Common myeloid progenitor, CD34-positive (primary cell): ENCODE measurements around the gene PLCB4.

Experiments used
- CTCF ChIA-PET: fragments of 350-600 bp; sonication (Branson Sonifier 250); formaldehyde crosslinking; loops from one replicate; lab custom pipeline; 2021; ENCODE audit warnings: antibody characterized with exemption; lab: Charles Lee
- POLR2A ChIA-PET: fragments of 350-600 bp; sonication (Branson Sonifier 250); formaldehyde crosslinking; loops from one replicate; lab custom pipeline; 2021; ENCODE audit warnings: antibody characterized with exemption; lab: Charles Lee
- DNase-seq, 3 donors: peaks; one replicate each; pipeline versions ENCODE4 v3.0.0 to v3.0.0-alpha.2; 2013
- H3K27ac ChIP-seq, 2 experiments: 1 replicate in 1 of 2; 2 replicates in 1 of 2; pipeline ENCODE4 v1.7.0; 2013; ENCODE audit warnings: inconsistent platforms in 2 of 2, low read length in 2 of 2, mild to moderate bottlenecking in 2 of 2, low read depth in 1 of 2, moderate library complexity in 1 of 2; ENCODE audit not compliant: severe bottlenecking in 2 of 2, insufficient read depth in 1 of 2, poor library complexity in 1 of 2
- H3K27me3 ChIP-seq, 5 experiments: replicated peaks in 2 of 5; 1 replicate in 3 of 5; 2 replicates in 2 of 5; pipeline versions ENCODE4 v1.6.1 to v1.7.0; 2013; ENCODE audit warnings: low read length in 4 of 5, mild to moderate bottlenecking in 2 of 5, moderate library complexity in 2 of 5, inconsistent platforms in 1 of 5; ENCODE audit not compliant: insufficient read depth in 5 of 5, control insufficient read depth in 4 of 5
- H3K36me3 ChIP-seq, 4 experiments: 1 replicate in 2 of 4; 2 replicates in 2 of 4; pipeline versions ENCODE4 v1.6.1 to v1.7.0; 2013; ENCODE audit warnings: low read length in 3 of 4, control low read depth in 1 of 4, mild to moderate bottlenecking in 1 of 4; ENCODE audit not compliant: control insufficient read depth in 4 of 4, insufficient read depth in 4 of 4
- H3K4me1 ChIP-seq, 4 experiments: 1 replicate in 3 of 4; 2 replicates in 1 of 4; pipeline versions ENCODE4 v1.6.1 to v1.7.1; 2013; ENCODE audit warnings: low read length in 3 of 4, mild to moderate bottlenecking in 3 of 4, control low read depth in 1 of 4, inconsistent platforms in 1 of 4, moderate library complexity in 1 of 4; ENCODE audit not compliant: control insufficient read depth in 4 of 4, insufficient read depth in 4 of 4; ENCODE audit errors: control extremely low read depth in 1 of 4
- H3K4me3 ChIP-seq, 7 experiments: 1 replicate in 4 of 7; 2 replicates in 3 of 7; pipeline versions ENCODE4 v1.5.1 to v1.7.0; 2013; ENCODE audit warnings: mild to moderate bottlenecking in 7 of 7, low read length in 6 of 7, moderate library complexity in 6 of 7, inconsistent platforms in 2 of 7, low read depth in 2 of 7, control low read depth in 1 of 7; ENCODE audit not compliant: insufficient read depth in 4 of 7, control insufficient read depth in 1 of 7; ENCODE audit errors: extremely low read depth in 1 of 7
- H3K9me3 ChIP-seq, 5 experiments: 1 replicate in 4 of 5; 2 replicates in 1 of 5; pipeline versions ENCODE4 v1.6.1 to v1.7.1; 2013; ENCODE audit warnings: low read length in 4 of 5, mild to moderate bottlenecking in 2 of 5, inconsistent platforms in 1 of 5, low read depth in 1 of 5, moderate library complexity in 1 of 5; ENCODE audit not compliant: control insufficient read depth in 4 of 5, insufficient read depth in 2 of 5; ENCODE audit errors: control extremely low read depth in 1 of 5
- WGBS: methylation state at CpG from one replicate; pipeline ENCODE4 v1.1.5; 2013; ENCODE audit not compliant: insufficient coverage; 5-methylcytosine and 5-hydroxymethylcytosine counted together

Gene PLCB4

GRCh38 chr20:9269280-9269971 is 200.5 kb downstream of the PLCB4 start:
- Histone ChIP-seq H3K27me3 (no peaks in the 10 kb centered on the region), H3K27ac (no peak overlapping the region), H3K4me3 (no peak overlapping the region), H3K4me1 (no peaks in the 10 kb centered on the region), H3K36me3 (peaks cover 0 to 2% (median 0%) of the 10 kb centered on the region in 4 experiments), H3K9me3 (no peaks in the 10 kb centered on the region)
- DNase-seq, result no peak
- ChIA-PET POLR2A (no interaction called here), CTCF (interaction anchor here (1.1 kb wide), 1 partner anchor 12 kb away, joined by 4 read pairs; no protein-coding TSS in a partner anchor)
- no CpG with 5 or more reads among the region's 2 CpGs for WGBS

- no peaks in the 10 kb centered on the region for H3K9me3 ChIP-seq
- CTCF ChIA-PET, result no interaction called here
- H3K4me3 ChIP-seq, result no peak overlapping the region
- POLR2A ChIA-PET, result no interaction called here
- no peak overlapping the region for H3K27ac ChIP-seq
- DNase-seq, result peak in 2 of 3 donors; percentile 17 to 23
- no peaks in the 10 kb centered on the region for H3K27me3 ChIP-seq
- no peaks in the 10 kb centered on the region for H3K4me1 ChIP-seq
- H3K36me3 ChIP-seq, result peaks cover 0 to 2% (median 0%) of the 10 kb centered on the region in 4 experiments
Measured at GRCh38 chr20:9270831-9271230, 201.9 kb downstream of the PLCB4 start.

- POLR2A ChIA-PET, result interaction anchor here (0.6 to 1.2 kb wide), 2 partner anchors 11 to 84 kb away, joined by 3 to 7 read pairs; no protein-coding TSS in a partner anchor
- Histone ChIP-seq H3K4me3 (no peak overlapping the region), H3K36me3 (peaks cover 0 to 2% (median 0%) of the 10 kb centered on the region in 4 experiments), H3K9me3 (no peaks in the 10 kb centered on the region), H3K27me3 (no peaks in the 10 kb centered on the region), H3K27ac (no peak overlapping the region), H3K4me1 (peaks cover 6 to 19% (median 10%) of the 10 kb centered on the region in 4 experiments)
- CTCF ChIA-PET, result interaction anchor here (1.4 to 1.7 kb wide), 2 partner anchors 14 to 15 kb away, joined by 4 read pairs; no protein-coding TSS in a partner anchor
- WGBS, result 92% methylated on average over 2 of the region's 4 CpGs
- DNase-seq, result peak in 2 of 3 donors; percentile 5 to 36
Measured at GRCh38 chr20:9276966-9277468, 208.1 kb downstream of the PLCB4 start.

- peaks cover 0 to 2% (median 0%) of the 10 kb centered on the region in 4 experiments for H3K36me3 ChIP-seq
- H3K9me3 ChIP-seq, result no peaks in the 10 kb centered on the region
- H3K4me3 ChIP-seq, result peak overlapping the region in 1 of 7 experiments; percentile 36
- H3K4me1 ChIP-seq, result peaks cover 6 to 19% (median 10%) of the 10 kb centered on the region in 4 experiments
- 91% methylated on average over 2 of the region's 2 CpGs for WGBS
- H3K27ac ChIP-seq, result no peak overlapping the region
- ChIA-PET CTCF (no interaction called here), POLR2A (no interaction called here)
- no peak for DNase-seq
- no peaks in the 10 kb centered on the region for H3K27me3 ChIP-seq
Measured at GRCh38 chr20:9279918-9280401, 211.1 kb downstream of the PLCB4 start.

GRCh38 chr20:9280666-9281065 is 211.8 kb downstream of the PLCB4 start:
- peaks cover 0 to 2% (median 0%) of the 10 kb centered on the region in 4 experiments for H3K36me3 ChIP-seq
- H3K4me3 ChIP-seq, result peak overlapping the region in 3 of 7 experiments; percentile 36 to 51 (median 38)
- ChIA-PET POLR2A (no interaction called here), CTCF (no interaction called here)
- H3K4me1 ChIP-seq, result peaks cover 6 to 19% (median 10%) of the 10 kb centered on the region in 4 experiments
- DNase-seq, result peak in 2 of 3 donors; percentile 36 to 62
- H3K27ac ChIP-seq, result no peak overlapping the region
- WGBS, result 30% methylated on average over 3 of the region's 5 CpGs
- no peaks in the 10 kb centered on the region for H3K27me3 ChIP-seq
- no peaks in the 10 kb centered on the region for H3K9me3 ChIP-seq

- no peak overlapping the region for H3K27ac ChIP-seq
- H3K4me1 ChIP-seq, result peaks cover 6 to 19% (median 10%) of the 10 kb centered on the region in 4 experiments
- DNase-seq, result no peak
- H3K27me3 ChIP-seq, result no peaks in the 10 kb centered on the region
- 50% methylated on average over 1 of the region's 1 CpG for WGBS
- H3K36me3 ChIP-seq, result no peaks in the 10 kb centered on the region
- CTCF ChIA-PET, result no interaction called here
- no peaks in the 10 kb centered on the region for H3K9me3 ChIP-seq
- no peak overlapping the region for H3K4me3 ChIP-seq
- POLR2A ChIA-PET, result no interaction called here
Measured at GRCh38 chr20:9281803-9282202, 212.9 kb downstream of the PLCB4 start.

- POLR2A ChIA-PET, result no interaction called here
- no peaks in the 10 kb centered on the region for H3K36me3 ChIP-seq
- no peak overlapping the region for H3K27ac ChIP-seq
- WGBS, result 100% methylated on average over 1 of the region's 2 CpGs
- H3K9me3 ChIP-seq, result no peaks in the 10 kb centered on the region
- H3K4me1 ChIP-seq, result peaks cover 1 to 9% (median 2%) of the 10 kb centered on the region in 4 experiments
- CTCF ChIA-PET, result no interaction called here
- H3K4me3 ChIP-seq, result no peak overlapping the region
- no peaks in the 10 kb centered on the region for H3K27me3 ChIP-seq
- no peak for DNase-seq
Measured at GRCh38 chr20:9285617-9286016, 216.7 kb downstream of the PLCB4 start.
